H9 (cell line): ENCODE data around the gene NME8. TPM values are rescaled to one million over a fixed set of nuclear protein-coding genes. Genes with fewer than 3 reads are reported as not detected.

ENCODE experiments used
- DNase-seq: peaks from one replicate; pipeline ENCODE4 v3.0.0-alpha.2; 2017
- H2AFZ ChIP-seq: one replicate; pipeline ENCODE4 v1.6.1; 2013; ENCODE audit warnings: mild to moderate bottlenecking, low read length, control low read depth, moderate library complexity
- H2AK5ac ChIP-seq: 2 replicates; pipeline ENCODE4 v1.6.1; 2013; ENCODE audit warnings: low read length, control low read depth, mixed read lengths; ENCODE audit not compliant: insufficient read length
- H2BK120ac ChIP-seq: one replicate; pipeline ENCODE4 v1.6.1; 2013; ENCODE audit warnings: low read depth, mild to moderate bottlenecking, low read length, control low read depth, inconsistent platforms; ENCODE audit not compliant: poor library complexity, severe bottlenecking
- H2BK12ac ChIP-seq: 2 replicates; pipeline ENCODE4 v1.6.1; 2013; ENCODE audit warnings: low read length, control low read depth, mixed read lengths, low read depth; ENCODE audit not compliant: insufficient read length
- H2BK15ac ChIP-seq: 2 replicates; pipeline ENCODE4 v1.6.1; 2013; ENCODE audit warnings: low read depth, low read length, control low read depth
- H2BK20ac ChIP-seq: one replicate; pipeline ENCODE4 v1.6.1; 2013; ENCODE audit warnings: low read depth, mild to moderate bottlenecking, low read length, control low read depth, inconsistent platforms; ENCODE audit not compliant: poor library complexity, severe bottlenecking
- H2BK5ac ChIP-seq: 2 replicates; pipeline ENCODE4 v1.6.1; 2013; ENCODE audit warnings: low read length, control low read depth, mixed read lengths; ENCODE audit not compliant: insufficient read length
- H3K14ac ChIP-seq: 2 replicates; pipeline ENCODE4 v1.6.1; 2013; ENCODE audit warnings: low read length, control low read depth; ENCODE audit not compliant: insufficient read depth
- H3K18ac ChIP-seq: 2 replicates; pipeline ENCODE4 v1.6.1; 2013; ENCODE audit warnings: low read depth, mild to moderate bottlenecking, mixed read lengths, low read length, control low read depth; ENCODE audit not compliant: insufficient read length
- H3K23ac ChIP-seq: 2 replicates; pipeline ENCODE4 v1.6.1; 2013; ENCODE audit warnings: low read length, control low read depth, mixed read lengths, low read depth; ENCODE audit not compliant: insufficient read length
- H3K23me2 ChIP-seq: 2 replicates; pipeline ENCODE4 v1.6.1; 2013; ENCODE audit warnings: low read depth, mild to moderate bottlenecking, mixed read lengths, low read length, control low read depth; ENCODE audit not compliant: insufficient read length, poor library complexity, severe bottlenecking
- H3K27ac ChIP-seq: 2 replicates; pipeline ENCODE4 v1.5.1; 2013; ENCODE audit warnings: low read length, control low read depth, mixed read lengths, low read depth; ENCODE audit not compliant: insufficient read length
- H3K27me3 ChIP-seq: 2 replicates; pipeline ENCODE4 v1.6.1; 2013; ENCODE audit warnings: low read length, control low read depth, inconsistent platforms; ENCODE audit not compliant: insufficient read depth
- H3K4ac ChIP-seq: 2 replicates; pipeline ENCODE4 v1.6.1; 2013; ENCODE audit warnings: low read depth, mild to moderate bottlenecking, control low read depth, inconsistent platforms, low read length, moderate library complexity
- H3K4me1 ChIP-seq: 2 replicates; pipeline ENCODE4 v1.6.1; 2013; ENCODE audit warnings: low read length, control low read depth, inconsistent platforms; ENCODE audit not compliant: insufficient read depth
- H3K4me2 ChIP-seq: 2 replicates; pipeline ENCODE4 v1.6.1; 2013; ENCODE audit warnings: low read length, control low read depth, mixed read lengths; ENCODE audit not compliant: insufficient read length, insufficient read depth
- H3K56ac ChIP-seq: 2 replicates; pipeline ENCODE4 v1.6.1; 2013; ENCODE audit warnings: low read depth, mild to moderate bottlenecking, mixed read lengths, low read length, control low read depth; ENCODE audit not compliant: insufficient read length
- H3K79me1 ChIP-seq: 2 replicates; pipeline ENCODE4 v1.6.1; 2013; ENCODE audit warnings: low read depth, mild to moderate bottlenecking, moderate library complexity, low read length, control low read depth, inconsistent platforms; ENCODE audit not compliant: insufficient read depth, poor library complexity, severe bottlenecking
- H3K79me2 ChIP-seq: 2 replicates; pipeline ENCODE4 v1.6.1; 2013; ENCODE audit warnings: low read length, control low read depth, inconsistent platforms; ENCODE audit not compliant: insufficient read depth
- H3K9ac ChIP-seq: 2 replicates; pipeline ENCODE4 v1.6.1; 2013; ENCODE audit warnings: low read length, control low read depth, mixed read lengths; ENCODE audit not compliant: insufficient read length; ENCODE audit errors: extremely low read depth
- H3K9me3 ChIP-seq: one replicate; pipeline ENCODE4 v1.6.1; 2013; ENCODE audit warnings: low read depth, low read length, inconsistent platforms; ENCODE audit not compliant: control insufficient read depth
- H3T11ph ChIP-seq: one replicate; pipeline ENCODE4 v1.6.1; 2013; ENCODE audit warnings: mild to moderate bottlenecking, low read length, control low read depth, inconsistent platforms
- H4K20me1 ChIP-seq: one replicate; pipeline ENCODE4 v1.6.1; 2013; ENCODE audit not compliant: control insufficient read depth, insufficient read length, insufficient read depth
- H4K5ac ChIP-seq: 2 replicates; pipeline ENCODE4 v1.6.1; 2013; ENCODE audit warnings: low read depth, mild to moderate bottlenecking, mixed read lengths, low read length, control low read depth; ENCODE audit not compliant: insufficient read length
- H4K8ac ChIP-seq: replicated peaks from 2 replicates; pipeline ENCODE4 v1.6.1; 2013; ENCODE audit warnings: low read length, control low read depth, mixed read lengths, low read depth; ENCODE audit not compliant: insufficient read length
- H4K91ac ChIP-seq: 2 replicates; pipeline ENCODE4 v1.6.1; 2013; ENCODE audit warnings: low read depth, mild to moderate bottlenecking, moderate library complexity, mixed read lengths, low read length, control low read depth; ENCODE audit not compliant: insufficient read length
- H3K27ac Mint-ChIP-seq, 3 experiments: 2 replicates in 2 of 3; 3 replicates in 1 of 3; pipeline ENCODE4 v1.8.0; 2020 to 2021; ENCODE audit warnings: mixed read lengths in 3 of 3, mild to moderate bottlenecking in 1 of 3, moderate library complexity in 1 of 3
- H3K27me3 Mint-ChIP-seq: 2 replicates; pipeline ENCODE4 v1.8.0; 2021; ENCODE audit warnings: low read depth, mild to moderate bottlenecking, moderate library complexity, mixed read lengths
- H3K36me3 Mint-ChIP-seq, 3 experiments: 2 replicates in 2 of 3; 3 replicates in 1 of 3; pipeline ENCODE4 v1.8.0; 2020 to 2021; ENCODE audit warnings: low read depth in 3 of 3, mixed read lengths in 3 of 3; ENCODE audit not compliant: insufficient read depth in 1 of 3
- H3K4me1 Mint-ChIP-seq, 2 experiments: 2 replicates each; pipeline ENCODE4 v1.8.0; 2020; ENCODE audit warnings: mixed read lengths in 2 of 2
- H3K4me3 Mint-ChIP-seq, 2 experiments: 2 replicates in 1 of 2; 3 replicates in 1 of 2; pipeline ENCODE4 v1.8.0; 2020 to 2021; ENCODE audit warnings: mild to moderate bottlenecking in 2 of 2, mixed read lengths in 2 of 2, moderate library complexity in 1 of 2
- H3K9me3 Mint-ChIP-seq, 2 experiments: 2 replicates in 1 of 2; 3 replicates in 1 of 2; pipeline ENCODE4 v1.8.0; 2020; ENCODE audit warnings: mild to moderate bottlenecking in 2 of 2, mixed read lengths in 2 of 2, moderate library complexity in 1 of 2
- CTCF ChIP-seq: fragments of 200-600 bp; sonication (generic); conservative IDR thresholded peaks from 3 replicates; pipeline ENCODE4 v1.8.0; 2021; ENCODE audit warnings: antibody characterized with exemption, mild to moderate bottlenecking
- WGBS: extraction: QIAGEN DNeasy Blood & Tissue Kit; methylation state at CpG from one replicate; pipeline ENCODE4 v1.1.7; 2013; ENCODE audit warnings: missing lambda C conversion rate, low lambda C conversion rate, mixed read lengths; ENCODE audit not compliant: insufficient read length; ENCODE audit errors: extremely low coverage; 5-methylcytosine and 5-hydroxymethylcytosine counted together
- total RNA-seq: library from RNA; stranded (reverse); gene quantifications from 2 replicates; pipeline ENCODE4 v1.2.1, GENCODE V29; 2021

NME8 gene
- total RNA-seq, 1 experiment from 2014 or later = 0.33 TPM

- no peaks in the 10 kb centered on the region for H3K36me3 Mint-ChIP-seq
- Histone ChIP-seq H3K27ac (no peak overlapping the region), H2BK20ac (no peak overlapping the region), H2AK5ac (no peak overlapping the region), H2BK12ac (no peak overlapping the region), H3K79me2 (no peaks in the 10 kb centered on the region), H3K4ac (no peak overlapping the region), H3K9me3 (no peaks in the 10 kb centered on the region), H4K5ac (no peak overlapping the region), H3K23ac (no peak overlapping the region), H3K4me2 (no peak overlapping the region), H4K20me1 (no peaks in the 10 kb centered on the region), H2BK120ac (no peak overlapping the region), H3K9ac (no peak overlapping the region), H2BK15ac (no peak overlapping the region), H3K23me2 (no peaks in the 10 kb centered on the region), H4K8ac (no peak overlapping the region), H3K18ac (peak overlapping the region; percentile 30), H3T11ph (no peak overlapping the region), H3K14ac (no peak overlapping the region), H3K4me1 (no peaks in the 10 kb centered on the region), H4K91ac (no peak overlapping the region), H3K56ac (no peak overlapping the region), H3K27me3 (no peaks in the 10 kb centered on the region), H3K79me1 (no peaks in the 10 kb centered on the region), H2AFZ (no peak overlapping the region), H2BK5ac (no peak overlapping the region)
- no peak overlapping the region for H3K4me3 Mint-ChIP-seq
- no peaks in the 10 kb centered on the region for H3K9me3 Mint-ChIP-seq
- DNase-seq = no peak
- WGBS = no CpG with 5 or more reads among the region's 8 CpGs
- peaks cover 13 to 14% of the 10 kb centered on the region in 2 experiments for H3K4me1 Mint-ChIP-seq
- peak overlapping the region in 1 of 3 experiments; percentile 7; a peak in 1 of 7 replicates for H3K27ac Mint-ChIP-seq
- H3K27me3 Mint-ChIP-seq = no peaks in the 10 kb centered on the region
- no peak for TF ChIP-seq CTCF
Observed at GRCh38 chr7:37943905-37944736, 95.7 kb downstream of the NME8 start.
